HepG2 (cell line): ENCODE data around the gene KCTD19. TPM values are rescaled to one million over a fixed set of nuclear protein-coding genes. Genes with fewer than 3 reads are reported as not detected.

Source experiments
- AGO2 ChIP-seq: fragments of 200-400 bp; formaldehyde crosslinking; optimal IDR thresholded peaks from 2 replicates; pipeline ENCODE3; 2017; ENCODE audit warnings: mild to moderate bottlenecking, low read depth, low read length, moderate library complexity
- CTCF ChIP-seq: sonication (generic); formaldehyde crosslinking; IDR thresholded peaks from 2 replicates; pipeline ENCODE4 v1.5.0; 2020; ENCODE audit warnings: mild to moderate bottlenecking, missing genetic modification reagents, moderate library complexity
- ERF ChIP-seq: IDR thresholded peaks from 2 replicates; pipeline ENCODE4 v1.6.1; 2018; ENCODE audit warnings: missing biosample characterization, missing genetic modification reagents
- FOSL2 ChIP-seq: sonication (generic); formaldehyde crosslinking; IDR thresholded peaks from 2 replicates; pipeline ENCODE4 v1.4.0; 2020; ENCODE audit warnings: missing genetic modification reagents
- IRF2 ChIP-seq: IDR thresholded peaks from 2 replicates; pipeline ENCODE4 v1.6.1; 2018; ENCODE audit warnings: missing genetic modification reagents, missing compliant biosample characterization
- PCBP1 ChIP-seq: fragments of 200-400 bp; formaldehyde crosslinking; IDR thresholded peaks from 2 replicates; pipeline ENCODE4 v1.6.1; 2017; ENCODE audit warnings: mild to moderate bottlenecking, low read depth, low read length, borderline replicate concordance
- RARA ChIP-seq: IDR thresholded peaks from 2 replicates; pipeline ENCODE4 v1.6.1; 2016; ENCODE audit warnings: missing genetic modification reagents, missing compliant biosample characterization
- SNRNP70 ChIP-seq: fragments of 200-400 bp; formaldehyde crosslinking; IDR thresholded peaks from 2 replicates; pipeline ENCODE4 v1.6.1; 2017; ENCODE audit warnings: mild to moderate bottlenecking, low read depth, low read length, moderate library complexity
- TAF15 ChIP-seq: fragments of 200-400 bp; formaldehyde crosslinking; IDR thresholded peaks from one replicate; pipeline ENCODE4 v1.6.1; 2018; ENCODE audit warnings: mild to moderate bottlenecking, low read depth, low read length; ENCODE audit not compliant: poor library complexity, severe bottlenecking
- TOE1 ChIP-seq: sonication (generic); formaldehyde crosslinking; IDR thresholded peaks from 2 replicates; pipeline ENCODE4 v1.4.0; 2020; ENCODE audit warnings: mild to moderate bottlenecking, missing genetic modification reagents
- ZKSCAN5 ChIP-seq: sonication (generic); formaldehyde crosslinking; IDR thresholded peaks from 2 replicates; pipeline ENCODE4 v1.5.1; 2020; ENCODE audit warnings: mild to moderate bottlenecking, missing genetic modification reagents
- ZNF207 ChIP-seq: fragments of 450-650 bp; IDR thresholded peaks from 2 replicates; pipeline ENCODE4 v1.6.1; 2016; ENCODE audit warnings: antibody characterized with exemption, borderline replicate concordance
- ZNF276 ChIP-seq: sonication (generic); formaldehyde crosslinking; IDR thresholded peaks from 2 replicates; pipeline ENCODE4 v1.4.0; 2020; ENCODE audit warnings: mild to moderate bottlenecking, low read depth, missing genetic modification reagents
- ZNF335 ChIP-seq: sonication (generic); formaldehyde crosslinking; IDR thresholded peaks from 2 replicates; pipeline ENCODE4 v1.4.0; 2020; ENCODE audit warnings: missing genetic modification reagents
- ZNF572 ChIP-seq: sonication (generic); formaldehyde crosslinking; IDR thresholded peaks from 2 replicates; pipeline ENCODE4 v1.5.1; 2020; ENCODE audit warnings: mild to moderate bottlenecking, missing genetic modification reagents
- ZNF660 ChIP-seq: sonication (generic); formaldehyde crosslinking; IDR thresholded peaks from 2 replicates; pipeline ENCODE4 v1.5.1; 2020; ENCODE audit warnings: mild to moderate bottlenecking, low read depth, missing genetic modification reagents, borderline replicate concordance
- polyA plus RNA-seq, 8 experiments: library from polyadenylated mRNA; depleted of rRNA in 3 of 8; stranded (reverse) in 7 of 8; unstranded in 1 of 8; fragments of >200 nt; fragmentation: Illumina TruSeq in 4 of 8; extraction: Trizol in 4 of 8; gene quantifications; 2 replicates each; pipeline versions ENCODE4 v1.2.1 to v1.2.3, GENCODE V29; 2011 to 2016; ENCODE audit warnings: low read depth in 4 of 8, missing spikeins in 1 of 8, mixed read lengths in 1 of 8; ENCODE audit not compliant: insufficient read depth in 1 of 8
- total RNA-seq, 5 experiments: library from RNA; depleted of rRNA; stranded (reverse); fragments of >200 nt; fragmentation: Illumina TruSeq; extraction: Trizol; gene quantifications; 2 replicates each; pipeline ENCODE4 v1.2.3, GENCODE V29; 2016; ENCODE audit warnings: low read depth in 1 of 5
- TF ChIP-seq, protein P1 (sequence below): IDR thresholded peaks from 2 replicates; pipeline ENCODE4 v1.6.1; 2016
- TF ChIP-seq, protein P2 (sequence below): IDR thresholded peaks from 2 replicates; pipeline ENCODE4 v1.6.1; 2016; ENCODE audit warnings: mild to moderate bottlenecking
- TF ChIP-seq, protein P3 (sequence below): sonication (generic); formaldehyde crosslinking; IDR thresholded peaks from 2 replicates; pipeline ENCODE4 v1.8.0; 2022; ENCODE audit warnings: mild to moderate bottlenecking, missing genetic modification reagents, borderline replicate concordance
- TF ChIP-seq, protein P4 (sequence below): sonication (generic); formaldehyde crosslinking; IDR thresholded peaks from 2 replicates; pipeline ENCODE4 v1.4.0; 2020; ENCODE audit warnings: missing genetic modification reagents

The KCTD19 gene
- total and polyA plus RNA-seq, 2 of the 13 experiments (the other 11 are each of a cell fraction or from before 2014, with no cell fraction given), result not detected

GRCh38 chr16:67279296-67280089, 47.0 kb downstream of the KCTD19 start, which contains the start of gene PLEKHG4 (continued):
- TF ChIP-seq, protein P1, sequence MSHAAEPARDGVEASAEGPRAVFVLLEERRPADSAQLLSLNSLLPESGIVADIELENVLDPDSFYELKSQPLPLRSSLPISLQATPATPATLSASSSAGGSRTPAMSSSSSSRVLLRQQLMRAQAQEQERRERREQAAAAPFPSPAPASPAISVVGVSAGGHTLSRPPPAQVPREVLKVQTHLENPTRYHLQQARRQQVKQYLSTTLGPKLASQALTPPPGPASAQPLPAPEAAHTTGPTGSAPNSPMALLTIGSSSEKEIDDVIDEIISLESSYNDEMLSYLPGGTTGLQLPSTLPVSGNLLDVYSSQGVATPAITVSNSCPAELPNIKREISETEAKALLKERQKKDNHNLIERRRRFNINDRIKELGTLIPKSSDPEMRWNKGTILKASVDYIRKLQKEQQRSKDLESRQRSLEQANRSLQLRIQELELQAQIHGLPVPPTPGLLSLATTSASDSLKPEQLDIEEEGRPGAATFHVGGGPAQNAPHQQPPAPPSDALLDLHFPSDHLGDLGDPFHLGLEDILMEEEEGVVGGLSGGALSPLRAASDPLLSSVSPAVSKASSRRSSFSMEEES, result peak; percentile 68
- TF ChIP-seq, protein P2, sequence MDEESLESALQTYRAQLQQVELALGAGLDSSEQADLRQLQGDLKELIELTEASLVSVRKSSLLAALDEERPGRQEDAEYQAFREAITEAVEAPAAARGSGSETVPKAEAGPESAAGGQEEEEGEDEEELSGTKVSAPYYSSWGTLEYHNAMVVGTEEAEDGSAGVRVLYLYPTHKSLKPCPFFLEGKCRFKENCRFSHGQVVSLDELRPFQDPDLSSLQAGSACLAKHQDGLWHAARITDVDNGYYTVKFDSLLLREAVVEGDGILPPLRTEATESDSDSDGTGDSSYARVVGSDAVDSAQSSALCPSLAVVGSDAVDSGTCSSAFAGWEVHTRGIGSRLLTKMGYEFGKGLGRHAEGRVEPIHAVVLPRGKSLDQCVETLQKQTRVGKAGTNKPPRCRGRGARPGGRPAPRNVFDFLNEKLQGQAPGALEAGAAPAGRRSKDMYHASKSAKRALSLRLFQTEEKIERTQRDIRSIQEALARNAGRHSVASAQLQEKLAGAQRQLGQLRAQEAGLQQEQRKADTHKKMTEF (CRISPR knock-in tag), result no peak; the same call in 1 of the 2 replicates
- TF ChIP-seq ERF (peak; percentile 46; the same call in 1 of the 2 replicates), ZNF335 (CRISPR knock-in tag) (no peak), ZNF207 (no peak), CTCF (peak; percentile 71; the same call in 1 of the 2 replicates), IRF2 (CRISPR knock-in tag) (0 out of 2 replicates have a peak, but pooled peaks have one; percentile 49), FOSL2 (CRISPR knock-in tag) (no peak), TAF15 (peak; percentile 67), ZKSCAN5 (CRISPR knock-in tag) (no peak), TOE1 (0 out of 2 replicates have a peak, but pooled peaks have one; percentile 24), ZNF572 (CRISPR knock-in tag) (peak; percentile 95; the same call in 1 of the 2 replicates), ZNF660 (CRISPR knock-in tag) (no peak), ZNF276 (CRISPR knock-in tag) (peak; percentile 88), AGO2 (no peak), PCBP1 (no peak), SNRNP70 (no peak), RARA (no peak; the same call in 1 of the 2 replicates)
- TF ChIP-seq, protein P3, sequence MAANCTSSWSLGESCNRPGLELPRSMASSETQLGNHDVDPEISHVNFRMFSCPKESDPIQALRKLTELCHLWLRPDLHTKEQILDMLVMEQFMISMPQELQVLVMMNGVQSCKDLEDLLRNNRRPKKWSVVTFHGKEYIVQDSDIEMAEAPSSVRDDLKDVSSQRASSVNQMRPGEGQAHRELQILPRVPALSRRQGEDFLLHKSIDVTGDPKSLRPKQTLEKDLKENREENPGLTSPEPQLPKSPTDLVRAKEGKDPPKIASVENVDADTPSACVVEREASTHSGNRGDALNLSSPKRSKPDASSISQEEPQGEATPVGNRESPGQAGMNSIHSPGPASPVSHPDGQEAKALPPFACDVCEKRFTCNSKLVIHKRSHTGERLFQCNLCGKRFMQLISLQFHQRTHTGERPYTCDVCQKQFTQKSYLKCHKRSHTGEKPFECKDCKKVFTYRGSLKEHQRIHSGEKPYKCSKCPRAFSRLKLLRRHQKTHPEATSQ (CRISPR knock-in tag), result no peak
- TF ChIP-seq, protein P4, sequence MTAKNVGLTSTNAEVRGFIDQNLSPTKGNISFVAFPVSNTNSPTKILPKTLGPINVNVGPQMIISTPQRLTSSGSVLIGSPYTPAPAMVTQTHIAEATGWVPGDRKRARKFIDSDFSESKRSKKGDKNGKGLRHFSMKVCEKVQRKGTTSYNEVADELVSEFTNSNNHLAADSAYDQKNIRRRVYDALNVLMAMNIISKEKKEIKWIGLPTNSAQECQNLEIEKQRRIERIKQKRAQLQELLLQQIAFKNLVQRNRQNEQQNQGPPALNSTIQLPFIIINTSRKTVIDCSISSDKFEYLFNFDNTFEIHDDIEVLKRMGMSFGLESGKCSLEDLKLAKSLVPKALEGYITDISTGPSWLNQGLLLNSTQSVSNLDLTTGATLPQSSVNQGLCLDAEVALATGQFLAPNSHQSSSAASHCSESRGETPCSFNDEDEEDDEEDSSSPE (CRISPR knock-in tag), result peak; percentile 83
